GM12864 (cell line): ENCODE measurements around the gene PRAME.

ENCODE experiments used
- DNase-seq: peaks from one replicate; pipeline ENCODE4 v3.0.0-alpha.2; 2011; ENCODE audit warnings: low read depth
- H3K4me3 ChIP-seq: 2 replicates; pipeline ENCODE4 v1.5.1; 2011; ENCODE audit warnings: mild to moderate bottlenecking, low read depth, low read length, control low read depth
- CTCF ChIP-seq: IDR thresholded peaks from 2 replicates; pipeline ENCODE4 v1.5.1; 2011; ENCODE audit warnings: low read depth, mild to moderate bottlenecking, moderate library complexity, low read length, control low read depth, inconsistent platforms; ENCODE audit errors: missing control alignments

Gene PRAME

GRCh38 chr22:22528780-22529179 is 30.3 kb downstream of the PRAME start:
- no peak overlapping the region for H3K4me3 ChIP-seq
- no peak for DNase-seq
- no peak for TF ChIP-seq CTCF

- no peak overlapping the region for H3K4me3 ChIP-seq
- DNase-seq = no peak
- no peak for TF ChIP-seq CTCF
Observed at GRCh38 chr22:22527312-22527711, 31.8 kb downstream of the PRAME start.

- H3K4me3 ChIP-seq = no peak overlapping the region
- no peak for TF ChIP-seq CTCF
- no peak for DNase-seq
Observed at GRCh38 chr22:22526125-22526912, 32.7 kb downstream of the PRAME start.

- no peak for TF ChIP-seq CTCF
- H3K4me3 ChIP-seq = no peak overlapping the region
- DNase-seq = no peak
Observed at GRCh38 chr22:22523494-22523893, 35.6 kb downstream of the PRAME start.

- no peak for DNase-seq
- H3K4me3 ChIP-seq = no peak overlapping the region
- TF ChIP-seq CTCF = no peak
Observed at GRCh38 chr22:22521631-22522030, 37.4 kb downstream of the PRAME start.

- DNase-seq = no peak
- H3K4me3 ChIP-seq = no peak overlapping the region
- no peak for TF ChIP-seq CTCF
Observed at GRCh38 chr22:22520667-22521602, 38.1 kb downstream of the PRAME start.
